ENCODE measurements around the gene PRKAG2.

PRKAG2 gene

DNA sequence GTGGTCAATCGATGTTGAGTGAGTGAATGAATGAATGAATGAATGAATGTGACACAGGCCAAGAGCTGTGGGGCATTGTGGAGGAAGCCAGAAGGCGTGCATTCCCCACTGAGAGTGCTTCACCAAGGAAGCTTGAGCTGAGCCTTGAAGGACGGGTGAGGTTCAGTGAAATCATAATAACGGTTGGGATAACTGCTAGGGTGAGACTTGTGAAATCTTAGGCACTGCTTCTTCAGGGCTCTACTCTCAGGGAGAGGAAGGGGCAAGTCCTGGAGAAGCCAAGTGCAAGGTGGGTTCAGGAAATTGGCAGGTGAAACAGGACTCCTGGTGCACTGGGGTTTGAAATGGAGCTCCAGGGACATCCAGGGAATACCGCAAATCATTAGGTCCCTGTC, 23.7 kb upstream of the PRKAG2 start:
- DNase-seq (ENCODE audit: low read depth) = no peak

DNA sequence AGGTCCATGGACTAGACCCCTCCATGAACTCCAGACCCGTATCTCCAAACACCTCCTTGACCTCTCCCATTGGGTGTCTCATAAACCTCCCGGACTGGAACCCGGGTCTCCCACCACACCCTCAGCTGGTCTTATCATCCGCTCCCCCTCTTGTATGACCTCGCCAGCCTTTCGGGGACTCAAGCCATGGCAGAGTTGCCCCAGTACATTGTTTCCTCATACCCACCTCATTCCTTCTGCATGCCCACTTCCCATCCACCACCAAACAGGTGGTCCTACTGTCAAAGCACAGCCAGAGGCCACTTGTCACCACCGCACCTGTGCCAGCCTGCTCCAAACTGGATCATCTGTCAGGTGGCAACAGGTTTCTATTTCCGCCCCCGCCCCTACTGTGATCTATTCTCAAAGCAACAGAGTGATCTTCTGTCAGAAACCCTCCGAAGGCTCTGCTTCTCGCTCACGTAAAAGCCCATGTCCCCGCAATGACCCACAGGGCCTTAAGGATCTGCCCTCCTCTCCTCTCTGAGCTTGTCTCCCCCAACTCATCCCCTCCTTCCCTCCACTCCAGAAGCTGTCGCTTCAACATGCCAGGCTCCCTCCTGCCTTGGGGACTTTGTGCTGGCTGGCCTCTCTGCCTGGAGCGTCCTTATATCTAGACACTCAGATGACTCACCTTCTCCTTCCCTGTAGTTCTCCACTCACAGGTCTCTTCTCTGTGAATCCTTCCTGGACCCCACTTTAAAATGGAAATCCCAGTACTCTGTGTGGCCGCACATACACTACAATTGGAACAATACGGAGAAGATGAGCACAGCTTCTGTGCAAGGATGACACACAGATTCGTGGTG, 22.8 kb upstream of the PRKAG2 start:
- no peak for DNase-seq (ENCODE audit: low read depth)

DNA sequence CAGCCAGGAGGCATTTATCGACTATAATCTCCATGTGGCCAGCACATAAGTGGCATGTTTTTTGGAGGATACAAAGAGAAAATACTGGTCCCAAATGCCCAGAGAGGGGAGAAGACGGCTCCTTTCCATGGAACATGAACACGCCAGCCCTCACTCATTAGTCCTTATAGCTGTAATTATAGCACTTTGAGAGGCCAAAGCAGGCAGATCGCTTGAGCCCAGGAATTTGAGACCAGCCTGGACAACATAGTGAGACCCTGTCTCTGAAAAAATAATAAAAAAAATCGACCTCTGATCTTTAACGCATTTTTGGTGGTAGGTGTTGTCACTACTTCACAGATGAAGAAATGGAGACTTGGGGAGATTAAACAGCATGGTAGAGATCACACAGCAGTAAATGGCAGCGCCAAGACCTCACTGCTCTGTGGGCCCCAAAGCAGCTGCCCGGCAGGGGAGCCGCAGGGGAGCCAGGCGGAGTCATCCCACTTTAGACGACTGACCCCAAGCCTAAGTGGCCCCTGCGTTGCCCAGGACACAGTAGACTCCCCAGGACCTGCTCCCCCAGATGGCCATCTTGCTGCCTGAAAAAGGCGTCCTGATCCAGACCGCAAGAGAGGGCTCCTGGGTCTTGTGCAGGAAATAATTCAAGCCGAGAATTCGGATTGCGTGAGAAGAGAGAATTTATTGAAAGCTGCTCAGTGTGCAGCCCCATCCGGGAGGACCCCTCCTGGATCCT, 21.2 kb upstream of the PRKAG2 start:
- no peak for DNase-seq (ENCODE audit: low read depth)

GRCh38 chr7:151897161-151897731, 20.3 kb upstream of the PRKAG2 start:
- DNase-seq (ENCODE audit: low read depth) = no peak

- no peak for DNase-seq (ENCODE audit: low read depth)
Observed at GRCh38 chr7:151896486-151896885, 19.6 kb upstream of the PRKAG2 start.

DNA sequence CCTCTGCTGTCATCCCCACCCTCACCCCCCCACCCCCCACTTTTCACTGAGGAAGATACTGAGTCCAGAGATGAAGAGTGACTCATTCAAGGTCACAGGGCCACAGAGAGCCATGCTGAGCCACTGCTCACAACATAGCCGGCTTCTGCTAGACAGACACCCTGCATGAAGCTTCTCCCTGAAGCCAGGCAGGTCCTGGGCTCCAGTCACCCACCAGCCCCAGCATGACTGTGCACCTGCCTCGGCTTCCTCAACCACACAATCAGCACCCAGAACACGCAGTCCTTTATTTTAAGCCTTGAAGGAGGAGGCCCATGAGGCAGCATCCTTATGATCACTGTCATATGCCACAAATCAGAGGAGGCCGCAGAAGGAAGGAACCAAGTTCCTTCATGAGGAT, 19.2 kb upstream of the PRKAG2 start:
- no peak for DNase-seq (ENCODE audit: low read depth)

DNA sequence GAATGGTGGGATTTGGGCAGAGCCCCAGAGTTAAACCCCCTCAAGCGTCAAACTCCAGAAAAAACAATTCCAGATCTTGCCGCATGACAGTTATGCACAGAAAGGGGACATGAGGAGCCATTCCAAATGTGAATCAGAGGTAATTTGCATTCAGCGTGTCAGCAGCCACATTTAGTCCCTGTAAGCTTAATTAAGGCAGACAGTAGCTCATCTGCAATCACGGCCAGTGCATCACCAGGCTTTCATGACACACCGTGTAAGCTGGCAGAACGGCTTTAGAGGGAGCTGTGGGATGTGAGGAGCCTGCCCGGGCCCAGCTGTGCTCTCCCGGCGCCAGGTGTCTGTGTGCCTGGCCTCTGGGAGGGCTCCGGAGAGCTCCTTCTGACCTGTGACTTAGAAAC, 18.7 kb upstream of the PRKAG2 start:
- DNase-seq (ENCODE audit: low read depth) = no peak

GRCh38 chr7:151895008-151895630, 18.2 kb upstream of the PRKAG2 start:
- DNase-seq (ENCODE audit: low read depth) = no peak

GRCh38 chr7:151894111-151895007, 17.4 kb upstream of the PRKAG2 start:
- DNase-seq (ENCODE audit: low read depth) = no peak

DNA sequence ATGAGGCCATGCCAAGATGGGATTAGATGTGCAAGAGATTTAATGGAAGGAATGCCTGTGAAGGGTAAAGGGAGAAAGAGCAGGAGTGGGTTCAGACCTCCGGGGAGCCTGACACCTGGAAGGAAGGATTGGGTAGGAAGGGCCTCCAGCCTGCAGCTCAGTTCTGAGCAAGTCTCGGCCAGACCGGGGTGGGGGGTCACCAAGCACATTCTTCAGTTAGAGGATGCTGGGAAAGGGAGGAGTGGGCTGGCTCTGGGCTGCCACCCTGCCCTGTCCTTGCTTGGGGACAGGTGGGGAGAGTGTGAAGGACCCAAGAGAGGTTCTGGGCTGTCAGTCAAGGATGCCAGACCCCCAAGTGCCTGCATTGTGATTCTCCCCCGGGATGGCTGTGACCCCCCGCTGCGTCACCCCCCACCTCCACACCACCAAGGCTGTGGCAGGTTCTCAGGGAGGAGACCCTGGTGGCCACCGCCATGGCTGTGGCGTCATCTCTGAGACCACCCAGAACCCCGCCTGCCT, 16.5 kb upstream of the PRKAG2 start:
- DNase-seq (ENCODE audit: low read depth) = no peak

DNA sequence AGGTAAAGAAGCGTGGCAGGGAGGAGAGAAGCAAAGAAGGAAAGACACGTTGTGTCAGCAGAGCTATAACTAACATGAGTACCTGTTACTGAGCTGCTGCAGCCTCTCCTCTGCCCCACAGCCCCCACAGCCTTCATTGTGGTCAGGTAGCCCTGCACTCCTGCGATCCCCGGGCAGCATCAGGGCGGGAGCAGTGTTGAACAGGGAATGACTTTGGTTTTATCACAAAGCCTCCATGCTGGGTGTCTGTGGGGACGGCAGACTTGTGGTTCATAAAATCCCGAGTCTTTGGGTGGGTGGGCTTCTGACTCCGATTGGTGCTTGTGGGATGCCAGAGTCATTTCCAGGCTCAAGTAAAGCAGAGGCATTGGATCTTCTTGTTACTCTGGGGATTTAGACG, 14.8 kb upstream of the PRKAG2 start:
- no peak for DNase-seq (ENCODE audit: low read depth)

- DNase-seq (ENCODE audit: low read depth) = no peak
Observed at GRCh38 chr7:151891182-151891581, 14.3 kb upstream of the PRKAG2 start.

DNA sequence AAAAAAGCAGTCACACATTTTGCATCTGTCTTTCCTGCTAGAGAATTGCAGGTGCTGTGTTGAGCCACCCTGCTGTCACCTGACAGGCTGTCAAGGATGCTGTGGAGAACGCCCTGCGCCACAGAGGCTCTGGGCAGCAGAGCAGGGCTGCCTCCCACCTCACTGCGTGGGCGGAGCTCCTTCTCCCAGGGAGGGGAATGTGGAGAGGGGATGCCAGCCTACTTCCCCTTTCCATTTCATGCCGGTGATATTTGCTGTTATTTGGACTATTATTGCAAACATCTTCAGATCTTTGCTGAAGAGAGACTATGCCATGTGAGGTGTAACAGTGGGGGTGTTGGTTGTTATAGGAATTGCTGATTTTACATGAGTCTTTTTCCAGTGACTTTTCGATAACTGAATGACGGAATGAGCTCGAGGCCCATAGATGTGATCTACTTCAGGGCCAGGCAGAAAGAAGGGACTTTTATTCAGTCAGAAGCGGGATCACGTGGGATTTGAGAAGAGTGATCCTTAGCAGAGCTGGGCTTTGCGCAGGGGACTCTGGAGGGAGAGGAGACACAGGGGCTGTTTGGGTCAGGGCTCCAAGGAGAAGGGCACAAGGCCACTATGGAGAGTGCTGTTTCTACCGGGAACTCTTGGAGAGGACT, 13.6 kb upstream of the PRKAG2 start:
- no peak for DNase-seq (ENCODE audit: low read depth)

- DNase-seq (ENCODE audit: low read depth) = no peak
Observed at GRCh38 chr7:151889406-151890354, 12.8 kb upstream of the PRKAG2 start.

- DNase-seq (ENCODE audit: low read depth) = no peak
Observed at GRCh38 chr7:151888079-151889067, 11.5 kb upstream of the PRKAG2 start.

GRCh38 chr7:151886783-151887182, 9.9 kb upstream of the PRKAG2 start:
- DNase-seq (ENCODE audit: low read depth) = no peak

DNA sequence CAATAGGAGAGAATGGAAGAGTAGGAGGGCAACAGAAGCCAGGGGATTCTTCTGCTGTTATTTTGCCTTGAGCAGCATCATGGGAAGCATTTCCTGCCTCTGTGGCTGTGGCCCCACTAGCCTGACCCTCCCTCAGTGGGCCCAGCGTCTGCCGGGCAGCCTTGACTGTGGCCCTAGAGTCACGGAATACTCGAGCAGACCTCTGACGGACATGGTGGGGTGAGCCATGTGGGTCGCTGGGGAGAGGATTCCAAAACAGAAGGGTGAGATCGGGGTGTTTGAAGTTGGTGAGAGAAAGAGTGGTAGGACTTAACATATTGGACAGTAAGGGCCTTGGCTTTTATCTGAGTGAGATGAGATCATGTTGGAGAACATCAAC, 8.3 kb upstream of the PRKAG2 start:
- no peak for DNase-seq (ENCODE audit: low read depth)

Measured in HS-5 (cell line).